Measurements from ENCODE around the gene ST7L.
A peak's percentile ranks its signal among the peaks of the same experiment; 100 is the strongest.

The ST7L gene

DNA sequence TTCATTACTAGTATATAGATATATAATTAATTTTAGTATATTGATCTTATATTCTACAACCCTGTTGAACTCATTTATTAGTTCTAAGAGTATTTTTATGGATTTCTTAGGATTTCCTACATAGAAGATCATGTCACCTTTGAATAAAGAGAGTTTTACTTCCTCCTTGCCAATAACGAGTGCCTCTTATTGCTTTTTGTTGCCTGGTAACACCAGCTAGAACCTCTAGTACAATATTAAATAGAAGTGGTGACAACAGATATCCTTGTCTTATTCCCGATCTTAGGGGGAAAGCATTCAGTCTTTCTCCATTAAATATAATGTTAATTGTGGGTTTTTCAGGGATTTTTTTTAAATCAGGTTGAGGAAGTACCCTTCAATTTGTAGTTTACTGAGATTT, 69.4 kb downstream of the ST7L start:
- no peak for TF ChIP-seq REST (IDR thresholded peaks at IDR 0.05; ENCODE audit: low read depth)
- TF ChIP-seq TCF12 (IDR thresholded peaks at IDR 0.05; ENCODE audit: low read depth) = no peak
- TF ChIP-seq, protein P1, sequence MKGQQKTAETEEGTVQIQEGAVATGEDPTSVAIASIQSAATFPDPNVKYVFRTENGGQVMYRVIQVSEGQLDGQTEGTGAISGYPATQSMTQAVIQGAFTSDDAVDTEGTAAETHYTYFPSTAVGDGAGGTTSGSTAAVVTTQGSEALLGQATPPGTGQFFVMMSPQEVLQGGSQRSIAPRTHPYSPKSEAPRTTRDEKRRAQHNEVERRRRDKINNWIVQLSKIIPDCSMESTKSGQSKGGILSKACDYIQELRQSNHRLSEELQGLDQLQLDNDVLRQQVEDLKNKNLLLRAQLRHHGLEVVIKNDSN (IDR thresholded peaks at IDR 0.05) = no peak
- TF ChIP-seq CREB1 (IDR thresholded peaks at IDR 0.05; ENCODE audit: low read depth) = no peak
- TF ChIP-seq EP300 (IDR thresholded peaks at IDR 0.05; ENCODE audit: borderline replicate concordance) = no peak

DNA sequence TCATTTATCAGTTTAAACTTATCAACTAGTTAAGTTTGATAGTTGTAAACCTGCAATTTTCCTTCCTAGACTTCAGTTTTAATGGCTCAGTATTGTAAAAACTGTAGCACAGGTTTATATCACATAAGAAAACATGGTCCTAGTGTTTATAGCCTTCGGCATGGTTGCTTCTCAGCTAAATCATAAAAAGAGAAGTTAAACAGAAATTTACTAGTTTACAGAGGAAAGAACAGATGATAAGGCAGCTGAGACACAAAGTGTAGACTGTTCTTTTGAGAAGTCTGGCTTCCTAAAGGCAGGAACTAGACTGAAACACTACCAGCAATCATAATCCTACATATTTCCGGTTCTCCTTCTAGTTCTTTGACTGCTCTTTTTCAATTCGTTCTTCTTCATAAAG, 70.4 kb downstream of the ST7L start:
- TF ChIP-seq YY1 (IDR thresholded peaks at IDR 0.05; ENCODE audit: low read depth) (no peak), RAD21 (IDR thresholded peaks at IDR 0.05; ENCODE audit: low read depth) (no peak)

DNA sequence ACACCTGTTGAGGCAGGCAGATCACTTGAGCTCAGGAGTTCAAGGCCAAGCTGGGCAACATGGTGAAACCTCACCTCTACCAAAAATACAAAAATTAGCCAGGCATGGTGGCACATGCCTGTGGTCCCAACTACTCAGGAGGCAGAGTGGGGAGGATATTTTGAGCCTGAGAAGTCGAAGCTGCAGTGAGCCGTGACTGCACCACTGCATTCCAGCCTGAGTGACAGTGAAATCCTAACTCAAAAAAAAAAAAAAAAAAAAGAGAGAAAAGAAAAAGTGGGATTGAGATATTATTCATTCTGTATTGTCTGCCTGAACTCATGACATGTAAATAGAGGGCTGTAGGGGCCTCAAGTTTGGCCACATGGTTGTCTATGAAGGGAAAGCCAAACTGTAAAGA, 72.9 kb downstream of the ST7L start:
- peak; percentile 85 for TF ChIP-seq TEAD4 (IDR thresholded peaks at IDR 0.05)
- no peak for TF ChIP-seq TCF12 (IDR thresholded peaks at IDR 0.05; ENCODE audit: low read depth)

DNA sequence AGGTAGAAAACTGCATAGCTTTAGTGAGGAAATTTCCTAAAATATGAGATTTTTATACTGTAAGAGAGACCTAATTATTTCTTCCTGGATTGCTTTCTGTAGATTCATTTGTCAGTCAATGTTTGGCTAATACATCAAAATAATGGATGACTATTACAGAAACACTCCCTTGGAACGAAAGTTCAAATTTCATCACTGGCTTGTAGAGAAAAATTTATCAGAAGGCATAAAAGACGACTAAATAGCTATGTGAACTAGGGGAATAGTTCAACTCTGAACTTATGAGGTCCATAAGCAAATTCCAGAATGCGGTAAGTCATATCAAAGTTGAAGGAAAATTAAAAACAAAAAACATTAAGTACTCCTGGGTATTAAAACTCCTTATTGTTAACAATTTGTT, 74.2 kb downstream of the ST7L start:
- TF ChIP-seq MAX (IDR thresholded peaks at IDR 0.05) (no peak), TCF12 (IDR thresholded peaks at IDR 0.05; ENCODE audit: low read depth) (no peak), FOXM1 (IDR thresholded peaks at IDR 0.05; ENCODE audit: borderline replicate concordance, low read depth) (no peak), YY1 (IDR thresholded peaks at IDR 0.05; ENCODE audit: low read depth) (no peak), NFIC (IDR thresholded peaks at IDR 0.05) (no peak), TEAD4 (IDR thresholded peaks at IDR 0.05) (no peak), ZBTB7A (IDR thresholded peaks at IDR 0.05; ENCODE audit: low read depth) (no peak), REST (IDR thresholded peaks at IDR 0.05; ENCODE audit: low read depth) (no peak), CREB1 (IDR thresholded peaks at IDR 0.05; ENCODE audit: low read depth) (no peak), TAF1 (IDR thresholded peaks at IDR 0.05; ENCODE audit: low read depth) (no peak), EP300 (IDR thresholded peaks at IDR 0.05; ENCODE audit: borderline replicate concordance) (no peak), CEBPB (IDR thresholded peaks at IDR 0.05) (no peak), RAD21 (IDR thresholded peaks at IDR 0.05; ENCODE audit: low read depth) (no peak), EGR1 (IDR thresholded peaks at IDR 0.05) (no peak)
- TF ChIP-seq, protein P1 (IDR thresholded peaks at IDR 0.05) = no peak

DNA sequence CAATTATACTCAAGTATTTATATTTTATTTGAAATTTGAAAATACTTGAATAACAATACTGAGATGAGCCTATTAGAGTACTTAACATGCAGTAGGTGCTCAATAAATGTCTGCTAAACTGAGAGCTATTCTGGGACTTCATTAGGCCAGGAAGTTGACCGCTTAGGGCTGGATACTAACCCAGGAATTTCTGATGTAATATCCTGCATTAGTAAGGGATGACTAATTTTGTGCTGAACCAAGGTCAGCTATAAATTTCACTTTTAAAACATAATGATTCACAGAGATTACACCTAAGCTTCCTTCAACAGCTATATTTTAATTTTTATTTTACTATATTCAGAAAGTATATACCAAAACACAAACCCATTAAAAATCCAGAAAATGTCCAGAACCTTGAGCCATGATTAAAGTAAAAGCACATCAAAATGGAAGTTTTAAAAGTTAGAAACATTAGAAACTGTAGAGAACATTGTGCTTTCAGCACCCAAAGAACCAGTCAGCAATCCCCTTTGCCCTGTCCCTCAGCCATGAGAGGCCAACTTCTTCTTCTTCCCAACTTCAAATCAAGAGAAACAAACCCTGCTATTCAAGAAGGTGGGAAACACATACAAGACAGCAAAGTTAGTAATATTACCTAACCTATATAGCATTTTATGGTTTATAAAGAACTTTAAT, 74.8 kb downstream of the ST7L start:
- TF ChIP-seq TAF1 (IDR thresholded peaks at IDR 0.05; ENCODE audit: low read depth) (no peak), CEBPB (IDR thresholded peaks at IDR 0.05) (no peak), FOXM1 (IDR thresholded peaks at IDR 0.05; ENCODE audit: borderline replicate concordance, low read depth) (peak; percentile 37; the same call in 1 of the 2 replicates), CREB1 (IDR thresholded peaks at IDR 0.05; ENCODE audit: low read depth) (0 out of 2 replicates have a peak, but pooled peaks have one; percentile 15), TEAD4 (IDR thresholded peaks at IDR 0.05) (peak; percentile 87), EP300 (IDR thresholded peaks at IDR 0.05; ENCODE audit: borderline replicate concordance) (peak; percentile 66; the same call in 1 of the 2 replicates), NFIC (IDR thresholded peaks at IDR 0.05) (no peak)

GRCh38 chr1:112542206-112542973, 76.6 kb downstream of the ST7L start:
- TF ChIP-seq NFIC (IDR thresholded peaks at IDR 0.05) = no peak
- TF ChIP-seq ZBTB7A (IDR thresholded peaks at IDR 0.05; ENCODE audit: low read depth) = no peak
- TF ChIP-seq TCF12 (IDR thresholded peaks at IDR 0.05; ENCODE audit: low read depth) = no peak
- TF ChIP-seq CREB1 (IDR thresholded peaks at IDR 0.05; ENCODE audit: low read depth) = no peak
- no peak for TF ChIP-seq CEBPB (IDR thresholded peaks at IDR 0.05)
